Type B pancreatic cell (in vitro differentiated cells): ENCODE results near the gene LGMN. TPM values are rescaled to one million over a fixed set of nuclear protein-coding genes. Genes with fewer than 3 reads are reported as not detected.

Experiments
- DNase-seq: peaks from one replicate; pipeline ENCODE4 v3.0.0; 2021; ENCODE audit warnings: mixed read lengths; ENCODE audit not compliant: unreplicated experiment; ENCODE audit errors: extremely low spot score
- H3K27ac Mint-ChIP-seq: 2 replicates; pipeline ENCODE4 v1.8.0; 2021; ENCODE audit warnings: mild to moderate bottlenecking, mixed read lengths
- H3K27me3 Mint-ChIP-seq: 2 replicates; pipeline ENCODE4 v1.8.0; 2021; ENCODE audit warnings: mixed read lengths
- H3K36me3 Mint-ChIP-seq: 2 replicates; pipeline ENCODE4 v1.8.0; 2021; ENCODE audit warnings: mixed read lengths
- H3K4me1 Mint-ChIP-seq: one replicate; pipeline ENCODE4 v1.8.0; 2021; ENCODE audit warnings: mixed read lengths; ENCODE audit not compliant: unreplicated experiment
- H3K4me3 Mint-ChIP-seq: 2 replicates; pipeline ENCODE4 v1.8.0; 2021; ENCODE audit warnings: mild to moderate bottlenecking, mixed read lengths
- H3K9me3 Mint-ChIP-seq: 2 replicates; pipeline ENCODE4 v1.8.0; 2021; ENCODE audit warnings: mixed read lengths
- CTCF ChIP-seq: fragments of 200-600 bp; sonication (generic); conservative IDR thresholded peaks from 2 replicates; pipeline ENCODE4 v1.5.0; 2021; ENCODE audit warnings: antibody characterized with exemption, mild to moderate bottlenecking
- total RNA-seq: library from RNA; stranded (reverse); gene quantifications from 2 replicates; pipeline ENCODE4 v1.2.1, GENCODE V29; 2021; ENCODE audit warnings: low replicate concordance

The LGMN gene
- total RNA-seq, 1 donor from 2014 or later = 71.2 TPM

GRCh38 chr14:92675421-92675820 lies 73.0 kb downstream of the LGMN start:
- no peaks in the 10 kb centered on the region for H3K36me3 Mint-ChIP-seq
- no peaks in the 10 kb centered on the region for H3K27me3 Mint-ChIP-seq
- no peak overlapping the region for H3K4me3 Mint-ChIP-seq
- no peaks in the 10 kb centered on the region for H3K9me3 Mint-ChIP-seq
- H3K4me1 Mint-ChIP-seq = no peaks in the 10 kb centered on the region
- no peak overlapping the region for H3K27ac Mint-ChIP-seq
- DNase-seq = no peak
- TF ChIP-seq CTCF = no peak

GRCh38 chr14:92673601-92674150 lies 74.8 kb downstream of the LGMN start:
- no peak overlapping the region for H3K4me3 Mint-ChIP-seq

GRCh38 chr14:92670643-92671366 lies 77.6 kb downstream of the LGMN start:
- Mint-ChIP-seq H3K9me3 (no peaks in the 10 kb centered on the region), H3K27ac (no peak overlapping the region), H3K27me3 (no peaks in the 10 kb centered on the region), H3K4me1 (peaks cover 6% of the 10 kb centered on the region), H3K36me3 (no peaks in the 10 kb centered on the region), H3K4me3 (no peak overlapping the region)
- DNase-seq = no peak
- no peak for TF ChIP-seq CTCF

More at GRCh38 chr14:92673601-92674150, 74.8 kb downstream of the LGMN start:
- Mint-ChIP-seq H3K36me3 (no peaks in the 10 kb centered on the region), H3K4me1 (peaks cover 6% of the 10 kb centered on the region), H3K9me3 (no peaks in the 10 kb centered on the region), H3K27ac (no peak overlapping the region), H3K27me3 (no peaks in the 10 kb centered on the region)
- no peak for TF ChIP-seq CTCF
- DNase-seq = no peak

- Mint-ChIP-seq H3K36me3 (no peaks in the 10 kb centered on the region), H3K4me1 (peaks cover 6% of the 10 kb centered on the region), H3K27ac (no peak overlapping the region), H3K4me3 (no peak overlapping the region), H3K27me3 (no peaks in the 10 kb centered on the region), H3K9me3 (no peaks in the 10 kb centered on the region)
- no peak for TF ChIP-seq CTCF
- DNase-seq = no peak
Observed at GRCh38 chr14:92670160-92670559, 78.3 kb downstream of the LGMN start.

- Mint-ChIP-seq H3K27ac (no peak overlapping the region), H3K4me3 (no peak overlapping the region), H3K4me1 (peaks cover 6% of the 10 kb centered on the region), H3K36me3 (peaks cover 6% of the 10 kb centered on the region), H3K9me3 (no peaks in the 10 kb centered on the region), H3K27me3 (no peaks in the 10 kb centered on the region)
- no peak for DNase-seq
- TF ChIP-seq CTCF = no peak
Observed at GRCh38 chr14:92668276-92668973, 80.0 kb downstream of the LGMN start.
